GM12878 (cell line): ENCODE data around the gene FBXW8.

Source experiments
- BCL11A ChIP-seq: IDR thresholded peaks from 2 replicates; pipeline ENCODE4 v1.6.1; 2011; ENCODE audit warnings: low read depth, low read length
- CHD1 ChIP-seq: IDR thresholded peaks from 2 replicates; pipeline ENCODE4 v1.6.1; 2012; ENCODE audit warnings: low read depth, low read length, improper control_type of control experiment
- CTCF ChIP-seq, 3 experiments: IDR thresholded peaks in 2 of 3; conservative IDR thresholded peaks in 1 of 3; 2 replicates each; pipeline ENCODE4 v1.5.1; 2011; ENCODE audit warnings: low read depth in 3 of 3, low read length in 3 of 3, mild to moderate bottlenecking in 3 of 3, control low read depth in 2 of 3, moderate library complexity in 2 of 3, inconsistent platforms in 1 of 3, mixed read lengths in 1 of 3; ENCODE audit not compliant: control insufficient read depth in 2 of 3, insufficient read depth in 1 of 3; ENCODE audit errors: extremely low read depth in 1 of 3
- EGR1 ChIP-seq, 2 experiments: IDR thresholded peaks; 1 replicate in 1 of 2; 2 replicates in 1 of 2; pipeline ENCODE4 v1.6.1; 2011 to 2012; ENCODE audit warnings: low read depth in 2 of 2, low read length in 2 of 2, borderline replicate concordance in 1 of 2, mild to moderate bottlenecking in 1 of 2, moderate library complexity in 1 of 2
- POLR2A ChIP-seq: IDR thresholded peaks from 2 replicates; pipeline ENCODE4 v1.6.1; 2011; ENCODE audit warnings: low read depth, mild to moderate bottlenecking, low read length
- SMC3 ChIP-seq: IDR thresholded peaks from 2 replicates; pipeline ENCODE4 v1.6.1; 2011; ENCODE audit warnings: low read length, improper control_type of control experiment, borderline replicate concordance
- ZNF687 ChIP-seq: fragments of 450-650 bp; IDR thresholded peaks from 2 replicates; pipeline ENCODE4 v1.6.1; 2017; ENCODE audit warnings: mild to moderate bottlenecking, moderate library complexity

- no peak for TF ChIP-seq CHD1
- no peak for TF ChIP-seq EGR1 (IDR thresholded peaks at IDR 0.05; ENCODE audit: borderline replicate concordance in 1 of 2, low read depth in 2 of 2, low read length in 2 of 2)
- no peak for TF ChIP-seq CTCF (IDR thresholded peaks at IDR 0.05 in 2 of 3, conservative IDR thresholded peaks at IDR 0.05 in 1 of 3; ENCODE audit: control insufficient read depth in 2 of 3, extremely low read depth in 1 of 3, insufficient read depth in 1 of 3, low read depth in 3 of 3, low read length in 3 of 3)
- TF ChIP-seq ZNF687 = no peak
- no peak for TF ChIP-seq BCL11A
- no peak for TF ChIP-seq SMC3
- TF ChIP-seq POLR2A = no peak
Observed at GRCh38 chr12:117030187-117030900, 119.6 kb downstream of the FBXW8 start.
